Nephron progenitor cell (in vitro differentiated cells): ENCODE results near the gene SEMA3F.

ENCODE experiments used
- DNase-seq: peaks from one replicate; pipeline ENCODE4 v3.0.0; 2021
- H3K27ac Mint-ChIP-seq: 2 replicates; pipeline ENCODE4 v1.8.0; 2021; ENCODE audit warnings: mild to moderate bottlenecking, moderate library complexity, mixed read lengths
- H3K27me3 Mint-ChIP-seq: 2 replicates; pipeline ENCODE4 v1.8.0; 2021; ENCODE audit warnings: mild to moderate bottlenecking, low read depth, mixed read lengths; ENCODE audit not compliant: poor library complexity
- H3K36me3 Mint-ChIP-seq: 2 replicates; pipeline ENCODE4 v1.8.0; 2021; ENCODE audit warnings: low read depth, mixed read lengths
- H3K4me1 Mint-ChIP-seq: 2 replicates; pipeline ENCODE4 v1.8.0; 2021; ENCODE audit warnings: mixed read lengths
- H3K4me3 Mint-ChIP-seq: 2 replicates; pipeline ENCODE4 v1.8.0; 2021; ENCODE audit warnings: mild to moderate bottlenecking, moderate library complexity, mixed read lengths
- H3K9me3 Mint-ChIP-seq: 2 replicates; pipeline ENCODE4 v1.8.0; 2021; ENCODE audit warnings: mild to moderate bottlenecking, moderate library complexity, mixed read lengths
- TF ChIP-seq, protein P1 (sequence below): fragments of 200-600 bp; sonication (generic); IDR thresholded peaks from 2 replicates; pipeline ENCODE4 v1.5.0; 2021; ENCODE audit warnings: antibody characterized with exemption

The SEMA3F gene

DNA sequence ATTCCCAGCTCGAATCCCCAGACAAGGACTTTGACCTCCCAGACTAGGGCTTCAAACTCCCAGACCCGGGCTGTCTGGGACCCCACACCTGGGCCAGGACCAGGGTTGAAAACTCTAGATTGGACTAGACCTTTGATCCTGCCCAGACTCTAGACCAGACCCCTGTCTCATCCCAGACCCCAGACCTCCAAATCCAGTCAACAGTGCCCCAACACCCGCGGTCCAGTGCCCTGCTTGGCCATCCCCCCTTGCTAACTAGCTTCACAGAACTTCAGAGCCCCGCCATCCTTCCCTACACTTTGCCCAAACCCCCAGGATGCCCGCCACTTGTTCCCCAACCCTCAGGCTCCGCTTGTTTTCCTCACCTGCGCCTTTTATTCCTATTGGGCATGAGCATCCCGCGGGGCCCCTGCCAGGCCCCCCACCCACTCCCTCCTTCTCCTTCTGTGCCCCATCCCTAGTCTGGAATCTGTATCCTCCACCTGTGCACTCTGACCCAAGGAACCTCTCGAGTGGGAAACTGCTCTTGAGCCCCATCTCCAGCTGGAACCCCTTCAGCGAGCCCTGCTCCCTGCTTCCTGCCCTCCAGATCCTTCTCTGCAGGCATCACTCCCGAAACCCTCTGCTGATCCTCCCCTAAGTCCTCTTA lies 81.5 kb downstream of the SEMA3F start:
- peak overlapping the region; percentile 94 for H3K4me3 Mint-ChIP-seq
- no peak for DNase-seq
- peaks cover 79% of the 10 kb centered on the region for H3K4me1 Mint-ChIP-seq
- H3K36me3 Mint-ChIP-seq, result no peaks in the 10 kb centered on the region
- TF ChIP-seq, protein P1, sequence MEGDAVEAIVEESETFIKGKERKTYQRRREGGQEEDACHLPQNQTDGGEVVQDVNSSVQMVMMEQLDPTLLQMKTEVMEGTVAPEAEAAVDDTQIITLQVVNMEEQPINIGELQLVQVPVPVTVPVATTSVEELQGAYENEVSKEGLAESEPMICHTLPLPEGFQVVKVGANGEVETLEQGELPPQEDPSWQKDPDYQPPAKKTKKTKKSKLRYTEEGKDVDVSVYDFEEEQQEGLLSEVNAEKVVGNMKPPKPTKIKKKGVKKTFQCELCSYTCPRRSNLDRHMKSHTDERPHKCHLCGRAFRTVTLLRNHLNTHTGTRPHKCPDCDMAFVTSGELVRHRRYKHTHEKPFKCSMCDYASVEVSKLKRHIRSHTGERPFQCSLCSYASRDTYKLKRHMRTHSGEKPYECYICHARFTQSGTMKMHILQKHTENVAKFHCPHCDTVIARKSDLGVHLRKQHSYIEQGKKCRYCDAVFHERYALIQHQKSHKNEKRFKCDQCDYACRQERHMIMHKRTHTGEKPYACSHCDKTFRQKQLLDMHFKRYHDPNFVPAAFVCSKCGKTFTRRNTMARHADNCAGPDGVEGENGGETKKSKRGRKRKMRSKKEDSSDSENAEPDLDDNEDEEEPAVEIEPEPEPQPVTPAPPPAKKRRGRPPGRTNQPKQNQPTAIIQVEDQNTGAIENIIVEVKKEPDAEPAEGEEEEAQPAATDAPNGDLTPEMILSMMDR, result no peak
- peaks cover 3% of the 10 kb centered on the region for H3K27me3 Mint-ChIP-seq
- peak overlapping the region; percentile 90 for H3K27ac Mint-ChIP-seq
- H3K9me3 Mint-ChIP-seq, result no peaks in the 10 kb centered on the region

DNA sequence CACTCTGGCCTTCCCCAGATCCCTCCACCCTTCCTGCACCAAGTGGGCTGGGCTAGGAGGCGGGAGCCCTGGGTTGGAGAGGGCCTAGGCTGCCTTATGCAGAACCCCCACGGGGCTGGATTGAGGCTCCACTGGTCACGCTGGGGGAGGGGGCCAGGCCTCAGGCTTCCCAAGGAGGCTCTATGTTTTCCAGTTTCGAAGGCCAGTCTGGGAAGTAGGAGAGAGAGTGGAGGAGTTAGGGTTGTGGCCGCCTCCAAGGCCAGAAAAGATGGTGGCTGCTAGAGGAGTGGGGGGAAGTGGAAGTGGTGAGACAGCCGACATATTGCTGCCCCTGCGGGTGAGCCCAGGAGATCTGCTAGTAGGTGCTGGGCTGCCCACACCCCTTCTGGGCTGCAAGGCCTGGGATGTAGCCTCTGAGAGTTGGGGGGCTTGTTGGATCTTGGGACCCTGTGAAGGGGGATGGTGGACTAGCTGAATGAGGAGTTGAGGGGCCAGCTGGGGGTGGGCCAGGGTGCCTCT lies 82.1 kb downstream of the SEMA3F start:
- Mint-ChIP-seq H3K9me3 (no peaks in the 10 kb centered on the region), H3K36me3 (no peaks in the 10 kb centered on the region), H3K4me3 (peak overlapping the region; percentile 94), H3K27me3 (peaks cover 3% of the 10 kb centered on the region), H3K4me1 (peaks cover 83% of the 10 kb centered on the region), H3K27ac (peak overlapping the region; percentile 90)
- peak; percentile 40 for DNase-seq
- TF ChIP-seq, protein P1, result no peak

DNA sequence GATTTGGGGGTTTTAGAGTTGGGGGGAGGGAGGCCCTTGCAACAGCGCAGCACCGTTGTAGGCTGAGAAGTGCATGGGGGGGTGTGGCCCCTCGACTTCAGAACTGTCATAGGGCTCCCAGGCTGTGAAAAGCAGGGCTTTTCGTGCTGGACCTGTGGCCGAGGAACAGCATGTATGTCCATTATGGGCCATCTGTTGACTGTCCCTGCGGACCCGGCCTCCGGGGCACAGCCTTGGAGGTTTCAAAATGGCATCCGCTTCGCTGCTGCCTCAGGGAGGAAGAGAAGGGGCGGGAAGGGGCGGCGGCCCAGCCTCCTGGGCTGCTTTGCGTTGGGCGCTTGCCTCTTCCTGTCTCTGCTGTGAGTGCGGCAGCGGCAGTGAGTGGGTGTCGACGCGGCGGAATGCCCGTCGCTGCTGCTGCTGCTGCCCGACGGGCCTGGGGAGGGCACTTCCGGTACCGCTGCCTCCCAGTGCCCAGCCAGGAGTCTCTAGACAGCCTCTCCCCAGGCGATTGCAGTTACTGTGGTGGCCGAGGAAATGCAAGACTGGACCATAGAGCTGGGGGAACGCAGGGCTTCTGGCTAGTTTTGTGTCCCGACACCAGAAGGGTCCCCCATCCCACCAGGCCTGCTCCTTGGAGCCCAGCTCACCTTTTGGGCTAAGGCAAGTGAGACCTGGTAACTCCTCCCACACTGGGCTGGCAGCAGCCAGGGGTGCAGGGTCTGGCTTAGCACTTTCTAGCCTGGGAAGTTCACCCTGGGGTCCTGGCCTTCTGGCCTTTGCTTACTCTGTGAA lies 82.8 kb downstream of the SEMA3F start:
- Mint-ChIP-seq H3K27me3 (peaks cover under 1% of the 10 kb centered on the region), H3K36me3 (no peaks in the 10 kb centered on the region), H3K4me3 (peak overlapping the region; percentile 94), H3K4me1 (peaks cover 82% of the 10 kb centered on the region), H3K27ac (peak overlapping the region; percentile 90), H3K9me3 (no peaks in the 10 kb centered on the region)
- TF ChIP-seq, protein P1, result no peak
- peak; percentile 70 for DNase-seq

DNA sequence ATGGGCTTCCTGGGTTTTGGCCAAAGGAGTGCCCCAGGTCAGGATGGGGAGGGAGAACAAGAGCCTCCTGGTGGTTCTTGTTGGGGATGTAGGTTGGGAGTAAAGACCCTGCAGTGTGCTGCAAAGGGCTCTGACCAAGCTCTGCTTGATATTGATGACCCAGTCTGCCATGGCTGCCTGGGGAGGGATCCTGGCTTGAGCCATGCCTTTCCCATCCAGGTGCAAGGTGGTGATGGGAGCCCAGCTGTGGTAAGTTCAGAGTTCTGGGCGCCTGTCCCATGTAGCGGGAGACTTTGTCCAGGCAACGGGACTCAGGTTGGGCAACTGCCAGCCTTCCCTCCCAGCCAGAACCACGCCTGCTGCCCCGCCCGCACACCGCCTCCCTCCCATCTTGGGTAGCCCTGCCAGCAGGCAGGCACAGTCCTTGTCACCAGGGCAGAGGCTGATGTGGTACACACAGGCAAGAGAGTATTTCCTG lies 83.5 kb downstream of the SEMA3F start:
- TF ChIP-seq, protein P1, result no peak
- Mint-ChIP-seq H3K27me3 (no peaks in the 10 kb centered on the region), H3K27ac (no peak overlapping the region), H3K4me3 (peak overlapping the region; percentile 94), H3K9me3 (no peaks in the 10 kb centered on the region), H3K36me3 (no peaks in the 10 kb centered on the region), H3K4me1 (peaks cover 76% of the 10 kb centered on the region)
- no peak for DNase-seq
